Measurements from ENCODE around the gene UFSP1. TPM values are rescaled to one million over a fixed set of nuclear protein-coding genes. Genes with fewer than 3 reads are reported as not detected.
"Not testable (repeated sequence)": the region's sequence is repeated elsewhere in the genome, so short reads cannot be mapped to it uniquely, and the experiment has no call there.

The UFSP1 gene
- polyA plus RNA-seq, 3 donors = 1.6 to 3.8 (median 1.9) TPM

DNA sequence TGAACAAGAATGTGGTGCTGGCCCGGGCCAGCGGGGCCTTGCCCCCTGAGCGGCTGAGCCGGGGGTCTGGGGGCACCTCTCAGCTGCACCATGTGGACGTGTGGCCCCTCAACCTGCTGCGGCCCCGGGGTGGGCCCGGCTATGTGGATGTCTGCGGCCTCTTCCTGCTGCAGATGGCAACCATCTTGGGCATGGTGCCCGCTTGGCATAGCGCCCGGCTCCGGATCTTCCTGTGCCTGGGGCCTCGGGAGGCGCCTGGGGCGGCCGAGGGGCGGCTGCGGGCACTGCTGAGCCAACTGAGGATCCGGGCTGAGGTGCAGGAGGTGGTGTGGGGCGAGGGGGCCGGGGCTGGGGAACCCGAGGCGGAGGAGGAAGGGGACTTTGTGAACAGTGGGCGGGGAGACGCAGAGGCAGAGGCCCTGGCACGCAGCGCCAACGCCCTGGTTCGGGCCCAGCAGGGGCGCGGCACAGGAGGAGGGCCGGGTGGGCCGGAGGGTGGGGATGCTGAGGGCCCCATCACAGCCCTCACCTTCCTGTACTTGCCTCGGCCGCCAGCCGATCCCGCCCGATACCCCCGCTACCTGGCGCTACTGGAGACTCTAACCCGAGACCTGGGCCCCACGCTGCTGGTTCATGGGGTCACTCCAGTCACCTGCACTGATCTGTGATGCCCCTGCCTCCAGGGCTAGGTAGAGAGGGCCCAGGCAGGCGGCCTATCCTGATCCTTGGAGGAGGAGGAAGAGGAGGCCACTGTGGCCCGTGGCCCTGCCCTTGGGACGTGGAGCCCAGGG lies 23.4 kb downstream of the UFSP1 start:
- DNase-seq (ENCODE audit: extremely low read depth in 1 of 11, low read depth in 9 of 11, low spot score in 4 of 11) = no peak

DNA sequence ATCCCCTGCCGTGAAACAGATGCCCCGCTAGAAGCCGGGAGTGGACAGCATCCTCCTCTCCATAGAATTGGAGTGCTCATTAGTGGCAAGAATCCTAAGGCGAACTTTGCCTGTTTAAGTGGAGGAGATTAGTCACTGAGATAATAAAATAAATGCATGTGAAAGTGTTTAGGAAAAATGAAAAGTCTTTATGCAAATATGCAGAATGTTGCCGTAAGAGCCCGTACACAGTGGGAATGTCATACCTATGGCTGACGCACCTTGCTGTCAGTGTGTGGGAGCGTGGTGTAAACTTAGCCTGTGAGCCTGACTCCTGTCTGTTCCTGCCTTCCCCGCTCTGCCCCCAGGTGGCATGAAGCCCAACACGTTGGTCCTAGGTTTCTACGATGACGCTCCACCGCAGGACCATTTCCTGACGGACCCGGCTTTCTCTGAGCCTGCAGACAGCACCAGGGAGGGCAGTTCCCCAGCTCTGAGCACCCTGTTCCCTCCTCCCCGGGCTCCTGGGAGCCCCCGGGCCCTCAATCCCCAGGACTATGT lies 24.1 kb downstream of the UFSP1 start:
- DNase-seq (ENCODE audit: extremely low read depth in 1 of 11, low read depth in 9 of 11, low spot score in 4 of 11) = no peak

DNA sequence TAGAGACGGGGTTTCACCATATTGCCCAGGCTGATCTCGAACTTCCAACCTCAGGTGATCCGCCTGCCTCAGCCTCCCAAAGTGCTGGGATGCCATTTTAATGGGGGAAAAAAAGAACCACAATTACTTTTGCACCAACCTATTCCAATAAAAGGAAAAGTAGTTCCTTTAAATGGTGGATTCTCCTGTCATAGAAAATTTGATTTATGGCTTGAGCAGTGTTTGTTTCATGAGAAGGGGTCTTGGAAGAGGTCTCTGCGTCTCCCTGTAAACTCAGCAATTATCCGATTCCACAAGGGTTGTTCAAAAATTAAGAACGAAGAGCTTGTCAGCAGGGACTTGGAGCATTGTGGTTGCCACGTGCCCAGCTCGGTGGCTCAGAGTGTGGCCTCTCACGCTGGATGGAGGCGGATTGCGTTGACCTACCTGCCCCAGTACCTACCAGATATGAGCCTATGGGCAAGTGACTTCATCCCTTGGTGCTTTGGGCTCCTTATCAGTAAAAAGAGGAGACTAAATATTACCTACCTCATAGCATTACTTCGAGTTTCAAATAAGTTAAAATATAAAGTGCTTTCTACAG lies 25.2 kb downstream of the UFSP1 start:
- DNase-seq (ENCODE audit: extremely low read depth in 1 of 11, low read depth in 9 of 11, low spot score in 4 of 11) = no peak

DNA sequence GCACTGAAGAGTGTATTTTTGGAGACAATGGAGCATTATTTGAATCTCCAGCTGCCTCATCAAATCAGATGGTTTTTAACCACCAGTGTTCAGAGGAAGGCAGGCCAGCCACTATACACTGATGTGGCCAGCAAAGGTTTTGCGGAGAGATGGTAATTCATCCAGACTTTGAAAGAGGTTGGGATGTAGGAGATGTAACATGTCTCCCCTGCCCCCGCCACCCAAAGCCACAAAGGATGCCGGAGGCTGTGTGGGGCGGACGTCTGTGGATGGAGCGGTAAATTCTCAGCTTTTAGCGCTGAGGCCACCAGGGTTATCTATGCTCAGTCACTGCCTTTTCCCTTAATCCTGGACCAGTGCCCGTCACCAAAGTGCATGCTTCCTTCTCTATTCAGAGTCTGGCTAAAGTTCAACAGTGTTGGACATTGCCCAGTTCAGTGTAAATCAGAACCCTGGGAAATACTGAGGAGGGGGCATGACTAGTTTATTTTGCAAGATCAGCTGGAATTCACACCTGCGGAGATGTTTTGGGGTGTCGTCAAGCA lies 26.0 kb downstream of the UFSP1 start:
- no peak for DNase-seq (ENCODE audit: extremely low read depth in 1 of 11, low read depth in 9 of 11, low spot score in 4 of 11)

DNA sequence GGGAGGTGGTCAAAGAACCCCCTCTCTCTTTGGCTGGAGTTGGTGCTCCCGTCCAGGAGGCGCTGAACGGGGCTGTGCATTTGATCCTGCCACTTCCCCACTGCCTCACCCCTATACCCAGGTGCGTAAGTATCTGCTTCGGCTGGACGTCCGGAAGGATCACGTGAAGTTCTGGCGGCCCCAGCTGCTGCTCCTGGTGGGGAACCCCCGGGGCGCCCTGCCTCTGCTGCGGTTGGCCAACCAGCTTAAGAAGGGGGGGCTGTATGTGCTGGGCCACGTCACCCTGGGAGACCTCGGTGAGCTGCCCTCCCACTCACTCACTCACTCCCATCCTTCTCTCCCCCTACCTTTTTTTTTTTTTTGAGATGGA lies 27.9 kb downstream of the UFSP1 start:
- no peak for DNase-seq (ENCODE audit: extremely low read depth in 1 of 11, low read depth in 9 of 11, low spot score in 4 of 11)

DNA sequence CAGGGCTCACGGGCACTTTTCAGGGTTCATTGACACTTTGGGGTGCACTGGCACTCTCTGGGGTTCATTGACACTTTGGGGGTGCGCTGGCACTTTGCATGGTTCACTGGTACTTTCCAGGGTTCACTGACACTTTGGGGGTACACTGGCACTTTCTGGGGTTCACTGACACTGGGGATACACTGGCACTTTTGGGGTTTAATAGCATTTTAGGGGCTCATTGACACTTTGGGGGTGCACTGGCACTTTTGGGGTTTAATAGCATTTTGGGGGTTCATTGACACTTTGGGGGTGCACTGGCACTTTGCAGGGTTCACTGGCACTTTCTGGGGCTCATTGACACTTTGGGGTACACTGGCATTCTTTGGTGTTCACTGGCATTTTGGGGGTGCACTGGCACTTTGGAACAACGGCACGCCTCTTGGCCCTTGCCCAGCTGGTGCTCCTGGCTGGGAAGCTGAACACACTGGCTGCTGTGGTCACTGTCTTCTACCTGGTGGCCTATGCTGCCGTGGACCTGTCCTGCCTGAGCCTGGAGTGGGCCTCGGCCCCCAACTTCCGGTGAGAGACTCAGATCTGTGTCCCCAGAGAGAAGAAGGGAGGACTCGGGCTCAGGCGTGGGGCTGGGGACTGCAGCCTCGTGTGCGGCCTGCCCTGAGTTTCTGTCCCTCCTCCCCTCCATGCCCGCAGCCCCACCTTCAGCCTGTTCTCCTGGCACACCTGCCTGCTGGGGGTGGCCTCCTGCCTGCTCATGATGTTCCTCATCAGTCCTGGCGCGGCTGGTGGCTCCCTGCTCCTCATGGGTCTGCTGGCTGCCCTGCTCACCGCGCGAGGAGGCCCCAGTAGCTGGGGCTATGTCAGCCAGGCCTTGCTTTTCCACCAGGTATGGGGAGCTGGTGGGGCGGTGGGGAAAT lies 28.6 kb downstream of the UFSP1 start:
- DNase-seq (ENCODE audit: extremely low read depth in 1 of 11, low read depth in 9 of 11, low spot score in 4 of 11) = no peak

DNA sequence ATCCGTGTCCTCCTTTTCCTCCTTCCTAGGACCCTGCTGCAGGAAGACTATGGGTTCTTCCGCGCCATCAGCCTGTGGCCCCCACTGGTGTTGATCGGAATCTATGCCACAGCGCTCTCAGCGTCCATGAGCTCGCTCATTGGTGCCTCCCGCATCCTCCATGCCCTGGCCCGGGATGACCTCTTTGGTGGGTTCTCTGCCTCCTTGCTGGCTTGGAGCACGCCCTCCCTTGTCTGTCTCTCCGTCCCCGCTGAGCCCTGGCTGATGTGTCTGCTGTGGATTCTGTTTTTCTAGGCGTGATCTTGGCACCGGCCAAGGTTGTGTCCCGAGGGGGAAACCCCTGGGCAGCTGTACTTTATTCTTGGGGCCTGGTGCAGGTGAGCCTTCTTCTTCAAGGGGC lies 29.7 kb downstream of the UFSP1 start:
- no peak for DNase-seq (ENCODE audit: extremely low read depth in 1 of 11, low read depth in 9 of 11, low spot score in 4 of 11)

DNA sequence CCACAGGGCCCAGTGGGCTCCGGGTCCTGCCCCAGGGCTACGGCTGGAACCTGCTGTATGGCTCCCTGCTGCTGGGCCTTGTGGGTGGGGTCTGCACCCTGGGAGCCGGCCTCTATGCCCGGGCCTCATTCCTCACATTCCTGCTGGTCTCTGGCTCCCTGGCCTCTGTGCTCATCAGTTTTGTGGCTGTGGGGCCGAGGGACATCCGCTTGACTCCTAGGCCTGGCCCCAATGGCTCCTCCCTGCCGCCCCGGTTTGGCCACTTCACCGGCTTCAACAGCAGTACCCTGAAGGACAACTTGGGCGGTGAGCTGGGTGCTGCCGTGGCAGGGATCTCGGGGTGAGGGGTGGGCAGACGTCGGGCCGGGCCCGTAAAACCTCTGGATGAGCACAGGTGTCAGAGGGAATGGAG lies 32.6 kb downstream of the UFSP1 start:
- no peak for DNase-seq (ENCODE audit: extremely low read depth in 1 of 11, low read depth in 9 of 11, low spot score in 4 of 11)

DNA sequence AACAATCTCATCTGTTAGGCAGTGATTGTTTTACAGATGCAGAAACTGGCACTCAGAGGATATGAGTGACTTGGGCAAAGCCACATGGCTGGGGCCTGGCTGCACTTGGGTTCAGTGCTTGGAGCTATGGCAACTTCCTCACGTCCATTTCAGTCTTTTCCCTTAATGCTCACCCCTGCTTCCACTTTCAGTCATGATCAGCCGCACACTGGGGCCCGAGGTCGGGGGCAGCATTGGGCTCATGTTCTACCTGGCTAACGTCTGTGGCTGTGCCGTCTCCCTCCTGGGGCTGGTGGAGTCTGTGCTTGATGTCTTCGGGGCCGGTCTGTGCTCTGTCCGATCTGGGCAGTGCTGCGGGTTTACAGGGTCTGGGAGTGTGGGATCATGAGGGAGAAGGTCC lies 34.0 kb downstream of the UFSP1 start:
- no peak for DNase-seq (ENCODE audit: extremely low read depth in 1 of 11, low read depth in 9 of 11, low spot score in 4 of 11)

DNA sequence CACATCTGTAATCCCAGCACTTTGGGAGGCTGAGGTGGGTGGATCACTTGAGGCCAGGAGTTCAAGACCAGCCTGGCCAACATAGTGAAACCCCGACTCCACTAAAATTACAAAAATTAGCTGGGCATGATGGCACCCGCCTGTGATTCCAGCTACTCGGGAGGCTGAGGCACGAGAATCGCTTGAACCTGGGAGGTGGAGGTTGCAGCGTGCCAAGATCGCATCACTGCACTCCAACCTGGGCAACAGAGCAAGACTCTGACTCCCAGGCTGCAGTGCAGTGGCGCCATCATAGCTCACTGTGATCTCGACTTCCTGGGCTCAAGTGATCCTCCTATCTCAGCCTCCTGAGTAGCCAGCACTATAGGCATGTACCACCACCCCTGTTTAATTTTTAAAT lies 34.6 kb downstream of the UFSP1 start:
- not testable (repeated sequence) for DNase-seq (ENCODE audit: extremely low read depth in 1 of 11, low read depth in 9 of 11, low spot score in 4 of 11)

DNA sequence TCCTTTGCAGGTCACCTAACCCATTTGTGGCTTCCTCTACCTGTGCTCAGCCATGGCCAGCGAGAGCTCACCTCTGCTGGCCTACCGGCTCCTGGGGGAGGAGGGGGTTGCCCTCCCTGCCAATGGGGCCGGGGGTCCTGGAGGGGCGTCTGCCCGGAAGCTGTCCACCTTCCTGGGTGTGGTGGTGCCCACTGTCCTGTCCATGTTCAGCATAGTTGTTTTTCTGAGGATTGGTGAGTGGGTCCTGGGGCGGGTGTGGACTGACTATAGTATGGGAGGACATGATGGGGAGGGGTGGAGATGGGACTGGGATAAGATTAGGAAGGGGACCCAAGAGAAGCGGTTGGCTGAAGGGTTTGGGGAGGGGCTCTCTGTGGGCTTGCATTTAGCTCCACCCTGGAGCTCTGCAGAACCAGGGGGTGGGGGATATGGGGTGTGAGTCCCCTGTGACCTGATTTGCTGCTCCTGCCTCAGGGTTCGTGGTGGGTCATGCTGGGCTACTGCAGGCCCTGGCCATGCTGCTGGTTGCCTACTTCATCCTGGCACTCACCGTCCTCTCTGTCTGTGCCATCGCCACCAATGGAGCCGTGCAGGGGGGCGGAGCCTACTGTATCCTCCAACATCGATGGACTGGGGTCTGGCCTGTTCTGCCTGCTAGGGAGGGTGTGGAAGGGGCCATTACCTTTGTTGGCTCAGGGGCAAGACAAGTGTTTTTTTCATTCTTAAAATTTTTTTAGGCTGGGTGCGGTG lies 35.2 kb downstream of the UFSP1 start:
- DNase-seq (ENCODE audit: extremely low read depth in 1 of 11, low read depth in 9 of 11, low spot score in 4 of 11) = no peak

DNA sequence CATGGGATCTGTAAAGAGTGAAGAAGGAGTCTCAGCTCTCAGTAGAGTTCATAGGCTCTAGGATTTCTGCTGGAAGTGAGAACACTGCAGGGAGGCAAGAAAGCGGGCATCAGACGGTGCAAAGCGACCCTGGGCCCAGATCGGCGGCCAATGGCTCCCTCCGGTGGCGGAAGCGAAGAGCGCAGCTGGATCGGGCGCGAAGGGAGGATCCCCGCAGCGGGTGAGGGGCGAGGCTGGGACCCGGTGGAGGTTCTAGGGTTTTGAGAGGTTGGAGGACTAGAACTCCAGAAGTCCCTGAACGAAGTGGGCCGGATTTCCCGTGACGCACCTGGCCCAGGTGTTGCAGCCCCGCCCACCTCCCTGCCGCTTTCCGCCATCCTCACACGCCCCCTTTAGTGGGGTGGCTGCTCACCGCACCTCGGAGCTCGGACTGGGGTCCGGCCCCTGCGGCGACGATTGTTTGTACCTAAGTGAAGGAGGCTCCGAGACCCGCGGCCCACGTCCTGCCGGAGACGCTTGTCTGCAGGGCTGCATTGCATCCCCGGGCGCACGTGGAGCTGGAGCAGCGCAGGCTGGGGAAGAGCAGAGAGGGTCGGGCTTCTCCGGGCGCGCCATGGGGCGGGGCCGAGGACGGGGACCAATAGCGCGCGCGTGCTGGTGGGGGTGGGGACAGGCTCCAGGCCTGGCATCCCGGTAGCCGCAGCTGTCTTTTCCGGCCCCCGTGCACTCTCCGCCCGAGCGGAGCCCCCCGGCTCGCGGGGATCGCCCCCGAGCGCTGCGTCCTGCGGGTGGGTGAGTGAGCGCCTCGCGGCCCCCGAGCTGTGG lies 37.3 kb downstream of the UFSP1 start, which contains the start of gene SLC12A9:
Gene SLC12A9, plus strand, starts transcription at position 666 of the 825 bp plus-strand sequence. CDS start 1,485 bp downstream, outside the sequence.
- DNase-seq (ENCODE audit: extremely low read depth in 1 of 11, low read depth in 9 of 11, low spot score in 4 of 11) = peak in 6 of 11 donors; percentile 74 to 86 (median 78)

DNA sequence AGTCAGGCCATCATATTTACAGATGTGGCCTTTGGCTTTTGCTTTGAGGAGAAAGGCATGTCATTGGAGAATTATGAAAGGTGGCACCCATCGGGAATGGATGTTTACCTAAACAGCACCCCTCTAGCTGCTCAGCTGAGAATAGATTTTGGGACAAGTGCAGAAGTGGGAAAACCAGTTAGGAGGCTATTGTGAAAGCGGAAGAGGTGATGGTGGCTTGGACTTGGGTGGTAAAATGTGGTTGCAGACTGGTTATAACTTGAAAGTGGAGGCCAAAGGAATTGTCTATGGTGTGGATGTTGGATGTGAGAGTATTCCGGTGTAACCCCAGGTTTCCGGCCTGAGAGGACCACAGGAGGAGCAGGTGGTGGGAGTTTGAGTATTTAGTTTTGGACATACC lies 42.2 kb downstream of the UFSP1 start:
- no peak for DNase-seq (ENCODE audit: extremely low read depth in 1 of 11, low read depth in 9 of 11, low spot score in 4 of 11)

DNA sequence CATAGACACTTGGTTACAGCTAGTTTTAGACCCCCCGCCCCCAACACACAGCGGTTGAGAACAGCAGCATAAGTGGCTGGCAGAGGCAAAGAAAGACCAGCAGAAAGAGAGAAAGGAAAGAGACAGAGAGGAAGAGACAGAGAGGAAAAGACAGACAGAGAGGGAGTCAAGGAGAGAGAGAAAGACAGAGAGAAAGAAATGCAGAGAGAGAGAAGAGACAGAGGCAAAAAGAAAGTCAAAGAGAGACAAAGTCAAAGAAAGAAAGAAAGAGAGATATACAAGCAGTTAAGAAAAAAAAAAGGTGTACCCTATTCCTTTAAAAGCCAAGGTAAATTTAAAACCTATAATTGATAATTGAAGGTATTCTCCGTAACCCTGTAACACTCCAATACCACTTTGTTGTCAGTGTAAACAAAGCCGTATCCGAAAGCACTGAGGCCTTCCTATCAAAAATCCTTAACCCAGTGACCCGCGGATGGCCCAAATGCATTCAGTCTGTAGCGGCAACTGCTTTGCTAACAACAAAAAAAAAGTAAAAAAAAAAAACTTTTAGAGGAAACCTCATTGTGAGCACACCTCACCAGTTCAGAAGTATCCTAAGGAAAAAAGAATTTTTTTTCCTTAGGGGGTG lies 48.9 kb downstream of the UFSP1 start:
- no peak for DNase-seq (ENCODE audit: extremely low read depth in 1 of 11, low read depth in 9 of 11, low spot score in 4 of 11)

DNA sequence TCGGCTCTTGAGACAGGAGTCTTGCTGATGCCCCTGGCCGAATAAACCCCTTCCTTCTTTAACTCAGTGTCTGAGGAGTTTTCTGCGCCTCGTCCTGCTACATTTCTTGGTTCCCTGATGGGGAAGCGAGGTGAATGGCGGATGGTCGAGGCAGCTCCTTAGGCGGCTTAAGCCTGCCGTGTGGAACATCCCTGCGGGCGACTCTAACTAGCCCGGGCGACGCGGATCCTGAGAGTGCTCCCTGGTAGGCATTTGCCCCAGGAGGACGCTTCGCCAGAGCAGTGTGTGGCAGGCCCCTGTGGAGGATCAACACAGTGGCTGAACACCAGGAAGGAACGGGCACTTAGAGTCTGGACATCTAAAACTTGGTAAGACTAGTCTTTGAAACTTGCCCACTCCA lies 50.2 kb downstream of the UFSP1 start:
- no peak for DNase-seq (ENCODE audit: extremely low read depth in 1 of 11, low read depth in 9 of 11, low spot score in 4 of 11)

All from renal cortex interstitium (tissue), 11 donors.